GM23338 (cell line): ENCODE measurements around the gene RYR2. TPM values are rescaled to one million over a fixed set of nuclear protein-coding genes. Genes with fewer than 3 reads are reported as not detected.

Source experiments
- ATAC-seq: fragments of 200-7000 bp; cut with Tn5 transposase; 3 replicates; pipeline ENCODE4 v1.9.1; 2020
- DNase-seq: peaks from one replicate; pipeline ENCODE4 v3.0.0-alpha.2; 2015; ENCODE audit warnings: low spot score
- H2AFZ ChIP-seq: fragments of 200-600 bp; sonication (generic); 2 replicates; pipeline ENCODE4 v1.8.0; 2016; ENCODE audit warnings: antibody characterized with exemption, mild to moderate bottlenecking, moderate library complexity
- H3F3A ChIP-seq: fragments of 200-600 bp; sonication (generic); replicated peaks from 2 replicates; pipeline ENCODE4 v1.8.0; 2017; ENCODE audit warnings: antibody characterized with exemption, mixed run types, low read depth
- H3K27ac ChIP-seq: fragments of 200-600 bp; sonication (generic); 2 replicates; pipeline ENCODE4 v1.6.1; 2016; ENCODE audit warnings: low read depth
- H3K27me3 ChIP-seq: fragments of 200-600 bp; sonication (generic); 2 replicates; pipeline ENCODE4 v1.8.0; 2016; ENCODE audit warnings: mild to moderate bottlenecking, mixed run types, moderate library complexity; ENCODE audit not compliant: insufficient read depth
- H3K36me3 ChIP-seq: fragments of 200-600 bp; sonication (generic); 2 replicates; pipeline ENCODE4 v1.8.0; 2016; ENCODE audit warnings: mild to moderate bottlenecking; ENCODE audit not compliant: insufficient read depth
- H3K4me1 ChIP-seq: fragments of 200-600 bp; sonication (generic); 2 replicates; pipeline ENCODE4 v1.8.0; 2016; ENCODE audit warnings: mild to moderate bottlenecking, moderate library complexity; ENCODE audit not compliant: insufficient read depth
- H3K4me2 ChIP-seq: fragments of 200-600 bp; sonication (generic); 2 replicates; pipeline ENCODE4 v1.7.1; 2017; ENCODE audit warnings: mixed run types
- H3K4me3 ChIP-seq: fragments of 200-600 bp; sonication (generic); 2 replicates; pipeline ENCODE4 v1.6.1; 2016; ENCODE audit warnings: mixed run types
- H3K79me2 ChIP-seq: fragments of 200-600 bp; sonication (generic); replicated peaks from 2 replicates; pipeline ENCODE4 v1.8.0; 2017; ENCODE audit warnings: mild to moderate bottlenecking; ENCODE audit not compliant: insufficient read depth
- H3K9me2 ChIP-seq: fragments of 200-600 bp; sonication (generic); 2 replicates; pipeline ENCODE4 v1.8.0; 2017; ENCODE audit not compliant: insufficient read depth
- H4K20me1 ChIP-seq: fragments of 200-600 bp; sonication (generic); replicated peaks from 2 replicates; pipeline ENCODE4 v1.8.0; 2017; ENCODE audit warnings: mild to moderate bottlenecking; ENCODE audit not compliant: insufficient read depth
- H3K27ac Mint-ChIP-seq: 2 replicates; pipeline ENCODE4 v1.8.0; 2020; ENCODE audit warnings: inconsistent platforms, mild to moderate bottlenecking, moderate library complexity, mixed read lengths
- H3K27me3 Mint-ChIP-seq: 3 replicates; pipeline ENCODE4 v1.8.0; 2022; ENCODE audit warnings: low read depth, mild to moderate bottlenecking, moderate library complexity, mixed read lengths, inconsistent platforms; ENCODE audit not compliant: insufficient read depth, poor library complexity
- H3K36me3 Mint-ChIP-seq: 3 replicates; pipeline ENCODE4 v1.8.0; 2021; ENCODE audit warnings: low read depth, mild to moderate bottlenecking, inconsistent platforms, moderate library complexity, mixed read lengths
- H3K4me1 Mint-ChIP-seq: 3 replicates; pipeline ENCODE4 v1.8.0; 2020; ENCODE audit warnings: mild to moderate bottlenecking, inconsistent platforms, mixed read lengths
- H3K4me3 Mint-ChIP-seq: 3 replicates; pipeline ENCODE4 v1.8.0; 2021; ENCODE audit warnings: moderate library complexity, mild to moderate bottlenecking, inconsistent platforms, mixed read lengths
- H3K9me3 Mint-ChIP-seq: 3 replicates; pipeline ENCODE4 v1.8.0; 2020; ENCODE audit warnings: moderate library complexity, mild to moderate bottlenecking, inconsistent platforms, mixed read lengths
- POLR2AphosphoS5 ChIP-seq: IDR thresholded peaks from 2 replicates; pipeline ENCODE4 v1.6.1; 2016; ENCODE audit warnings: antibody characterized with exemption, low read depth
- ZNF462 ChIP-seq: fragments of 250-450 bp; sonication (Bioruptor Pico); IDR thresholded peaks from 2 replicates; pipeline ENCODE4 v1.5.0; 2020; ENCODE audit warnings: mild to moderate bottlenecking, moderate library complexity
- polyA plus RNA-seq: library from polyadenylated mRNA; unstranded; fragments of >200 nt; fragmentation: Nextera tagmentation; extraction: Ambion mirVana; gene quantifications from 2 replicates; pipeline ENCODE4 v1.2.1, GENCODE V29; 2016
- total RNA-seq: library from RNA; depleted of rRNA; stranded (reverse); fragments of >200 nt; shearing (Covaris generic); gene quantifications from 2 replicates; pipeline ENCODE4 v1.2.3, GENCODE V29; 2014

RYR2 gene
- total and polyA plus RNA-seq, 2 experiments from 2014 or later, result 8.9 to 10.0 TPM

DNA sequence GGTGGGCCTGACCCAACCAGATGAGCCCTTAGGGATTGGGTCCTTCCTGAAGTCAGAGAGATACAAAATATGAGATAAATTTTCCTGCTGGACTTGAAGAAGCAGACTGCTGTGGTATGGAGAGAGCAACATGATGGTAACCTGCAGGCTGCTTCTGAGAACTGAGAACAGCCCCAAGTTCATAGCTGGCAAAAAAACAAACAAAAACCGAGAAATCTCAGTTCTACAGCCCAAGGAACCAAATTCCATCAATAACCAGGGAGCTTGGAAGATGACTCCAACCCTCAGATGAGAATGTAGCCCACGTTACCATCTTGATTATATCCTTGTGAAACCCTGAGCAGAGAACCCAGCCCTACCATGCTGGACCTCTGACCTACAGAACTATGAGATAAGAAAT, 532.6 kb downstream of the RYR2 start (continued):
- no peak for TF ChIP-seq ZNF462 (CRISPR knock-in tag)

- no peaks in the 10 kb centered on the region for H3K4me1 Mint-ChIP-seq
These were observed 536.6 kb downstream of the RYR2 start for GRCh38 chr1:237578540-237578939.

GRCh38 chr1:237580726-237581125, 538.7 kb downstream of the RYR2 start:
- Histone ChIP-seq H3K79me2 (no peaks in the 10 kb centered on the region; the same call in 1 of the 2 replicates), H3K27ac (no peak overlapping the region), H3K27me3 (no peaks in the 10 kb centered on the region), H3K4me2 (no peak overlapping the region), H3K4me3 (no peak overlapping the region), H3K36me3 (no peaks in the 10 kb centered on the region), H2AFZ (no peak overlapping the region), H3F3A (no peaks in the 10 kb centered on the region), H3K9me2 (peaks cover 12% of the 10 kb centered on the region; the same call in 1 of the 2 replicates), H3K4me1 (no peaks in the 10 kb centered on the region), H4K20me1 (no peaks in the 10 kb centered on the region)
- H3K36me3 Mint-ChIP-seq, result peaks cover 17% of the 10 kb centered on the region
- no peak overlapping the region for H3K27ac Mint-ChIP-seq
- peaks cover 1% of the 10 kb centered on the region for H3K27me3 Mint-ChIP-seq
- ATAC-seq (no peak), DNase-seq (no peak)
- H3K4me1 Mint-ChIP-seq, result no peaks in the 10 kb centered on the region
- H3K9me3 Mint-ChIP-seq, result peaks cover 20% of the 10 kb centered on the region
- no peak overlapping the region for H3K4me3 Mint-ChIP-seq
- TF ChIP-seq ZNF462 (CRISPR knock-in tag), result no peak

More at GRCh38 chr1:237578540-237578939, 536.6 kb downstream of the RYR2 start:
- Histone ChIP-seq H3K4me3 (no peak overlapping the region), H3K4me1 (no peaks in the 10 kb centered on the region), H2AFZ (no peak overlapping the region), H3K79me2 (no peaks in the 10 kb centered on the region; the same call in 1 of the 2 replicates), H3K4me2 (no peak overlapping the region), H3K27ac (no peak overlapping the region), H4K20me1 (no peaks in the 10 kb centered on the region), H3K36me3 (0 out of 2 replicates have a peak, but pooled peaks cover 8% of the 10 kb centered on the region), H3K27me3 (no peaks in the 10 kb centered on the region), H3K9me2 (peaks cover 12% of the 10 kb centered on the region; the same call in 1 of the 2 replicates), H3F3A (no peaks in the 10 kb centered on the region)
- Mint-ChIP-seq H3K36me3 (peaks cover 30% of the 10 kb centered on the region), H3K4me3 (no peak overlapping the region), H3K9me3 (peaks cover 26% of the 10 kb centered on the region), H3K27ac (no peak overlapping the region), H3K27me3 (peaks cover 1% of the 10 kb centered on the region)
- DNase-seq (no peak), ATAC-seq (no peak)
- no peak for TF ChIP-seq POLR2AphosphoS5
